ENCODE data around the gene FRAT2.
A peak's percentile ranks its signal among the peaks of the same experiment; 100 is the strongest.

GRCh38 chr10:97318772-97319651 is 15.5 kb downstream of the FRAT2 start, which contains the start of gene FRAT1:
- TF ChIP-seq POLR2AphosphoS5 (IDR thresholded peaks at IDR 0.05) (peak; percentile 63 to 83), CTCF (IDR thresholded peaks at IDR 0.05) (no peak), POLR2A (IDR thresholded peaks at IDR 0.05; ENCODE audit: low read depth) (peak; percentile 86)

Measured in esophagus muscularis mucosa (tissue), 3 donors.